NCI-H1417 treated with DMSO at 0.1 percent for 48 hours (cell line): ENCODE results near the gene SLC7A1.

Experiments used
- DNase-seq: peaks from one replicate; lab custom pipeline; 2025; lab: John Stamatoyannopoulos, UW

SLC7A1 gene

GRCh38 chr13:29510651-29511084, 84.8 kb downstream of the SLC7A1 start:
- DNase-seq: no peak

- no peak for DNase-seq
Measured at GRCh38 chr13:29509999-29510589, 85.4 kb downstream of the SLC7A1 start.

GRCh38 chr13:29508876-29509252, 86.6 kb downstream of the SLC7A1 start:
- no peak for DNase-seq

DNA sequence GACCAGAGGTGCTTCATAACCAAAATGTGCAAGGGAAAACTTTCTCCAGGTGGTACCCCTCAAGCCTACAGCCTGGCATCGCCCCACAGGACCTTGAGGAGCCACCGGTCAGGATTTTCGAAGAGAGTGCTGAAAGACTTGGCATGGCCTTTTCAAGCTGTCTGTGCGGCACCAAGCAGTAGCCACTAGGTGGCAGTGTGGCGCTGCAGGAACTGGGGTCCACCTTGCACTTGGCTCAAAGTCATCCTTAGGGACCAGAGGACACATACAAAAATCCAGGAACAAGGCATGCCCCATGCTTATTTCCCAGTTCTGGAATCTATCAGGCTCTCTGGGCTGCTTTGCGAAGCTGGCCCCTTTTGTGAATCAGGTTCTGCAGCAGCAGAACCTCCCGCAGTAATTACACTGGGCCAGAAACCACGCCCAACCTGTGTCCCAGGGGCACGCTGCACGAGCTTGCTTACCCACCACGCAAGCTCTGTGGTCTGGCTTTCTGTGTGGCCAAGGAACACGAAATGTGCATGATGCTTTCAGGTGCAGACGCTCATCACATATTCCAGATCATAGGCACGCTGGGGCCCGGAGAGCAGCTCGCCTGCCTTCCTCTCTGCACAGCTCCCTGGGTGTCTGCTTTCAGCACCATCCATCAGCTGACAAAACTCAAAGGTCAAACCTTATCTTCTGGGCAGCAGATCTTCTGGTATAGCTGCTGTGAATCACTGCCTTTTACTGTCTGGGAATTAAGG, 87.2 kb downstream of the SLC7A1 start:
- no peak for DNase-seq

DNA sequence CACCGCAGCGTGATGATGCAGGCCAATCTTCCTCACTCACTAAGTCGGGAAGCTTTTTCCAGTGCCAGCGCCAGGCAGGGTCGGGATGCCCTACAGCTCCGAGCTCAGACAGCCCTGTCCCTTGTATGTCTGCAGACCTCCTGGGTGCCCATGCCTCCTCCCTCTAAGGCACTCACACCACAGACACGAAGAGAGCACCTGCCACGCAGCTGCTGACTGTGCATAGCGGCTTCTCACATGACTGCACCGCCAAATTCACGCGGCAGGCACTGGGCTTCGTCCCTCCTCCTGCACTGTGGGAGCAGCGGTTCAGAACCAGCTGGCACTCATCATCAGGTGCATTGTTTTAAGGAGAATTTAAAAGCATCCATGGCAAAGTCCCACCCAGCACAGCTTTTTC, 88.1 kb downstream of the SLC7A1 start:
- no peak for DNase-seq

GRCh38 chr13:29505950-29506349, 89.5 kb downstream of the SLC7A1 start:
- no peak for DNase-seq

- DNase-seq: no peak
Measured at GRCh38 chr13:29505511-29505910, 90.0 kb downstream of the SLC7A1 start.

- no peak for DNase-seq
Measured at GRCh38 chr13:29504691-29505090, 90.8 kb downstream of the SLC7A1 start.

DNA sequence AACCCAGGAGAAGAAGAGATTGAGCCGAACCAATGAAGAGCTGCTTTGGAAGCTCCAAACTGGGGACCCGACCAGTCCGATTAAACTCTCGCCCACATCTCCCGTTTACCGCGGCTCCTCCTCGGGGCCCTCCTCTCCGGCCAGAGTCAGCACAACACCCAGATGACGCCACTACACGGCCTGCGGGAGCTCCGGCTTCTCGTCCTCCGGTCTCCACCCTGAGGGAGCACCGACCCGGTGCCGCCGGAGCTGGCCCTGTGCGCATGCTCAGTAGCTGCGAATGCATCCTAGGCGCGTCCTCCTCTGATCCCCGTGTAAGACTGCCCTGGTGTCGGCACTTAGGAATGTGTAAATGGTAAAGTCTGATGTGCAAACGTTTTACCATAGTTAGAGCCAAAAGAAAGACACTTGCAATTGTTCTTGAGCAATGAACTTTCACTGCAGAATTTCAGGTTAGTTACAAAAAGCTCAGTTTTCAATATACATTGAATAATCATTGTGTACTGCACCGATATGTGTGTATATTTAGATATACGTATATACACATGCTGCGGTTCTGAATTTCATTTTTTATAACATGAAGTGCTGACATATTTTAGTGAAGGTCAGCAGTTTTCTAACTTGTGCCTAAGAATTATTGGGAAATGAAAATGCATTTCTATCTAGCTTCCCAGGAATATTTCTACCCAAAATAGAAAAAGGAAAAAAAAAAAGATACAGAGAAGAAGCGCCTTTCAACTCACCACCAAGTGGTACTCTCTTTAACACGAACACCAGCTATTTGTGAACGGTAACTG, 92.2 kb downstream of the SLC7A1 start:
- DNase-seq: no peak

DNA sequence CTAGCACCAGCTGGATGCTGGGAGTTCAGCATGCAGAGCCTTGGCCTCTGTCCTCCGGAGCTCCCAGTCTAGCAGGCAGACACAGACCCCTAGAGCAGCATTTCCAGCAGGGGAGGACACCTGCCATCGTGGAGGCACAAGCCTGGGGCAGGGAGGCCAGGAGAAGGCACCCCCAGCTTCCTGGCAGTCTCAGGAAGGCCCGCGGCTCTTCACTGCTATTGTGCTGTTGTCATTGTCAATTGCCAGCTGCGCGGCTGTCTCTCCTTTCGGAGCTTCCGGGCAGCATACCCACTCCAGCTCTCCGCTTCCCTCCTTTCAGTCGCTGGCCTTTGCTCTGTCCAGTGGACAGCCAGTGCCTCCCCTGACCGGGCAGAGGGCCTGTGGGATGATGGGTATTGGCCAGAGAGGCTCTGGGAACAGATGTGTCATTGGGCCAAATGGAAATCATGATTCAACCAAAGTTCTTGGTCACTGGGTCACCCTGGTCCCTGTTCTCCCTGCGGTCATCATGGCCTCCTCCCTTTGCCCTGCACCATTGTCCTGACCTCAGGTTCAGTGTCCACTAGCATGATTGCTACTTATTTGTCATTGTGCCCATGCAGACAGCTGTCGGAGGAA, 93.0 kb downstream of the SLC7A1 start:
- no peak for DNase-seq

DNA sequence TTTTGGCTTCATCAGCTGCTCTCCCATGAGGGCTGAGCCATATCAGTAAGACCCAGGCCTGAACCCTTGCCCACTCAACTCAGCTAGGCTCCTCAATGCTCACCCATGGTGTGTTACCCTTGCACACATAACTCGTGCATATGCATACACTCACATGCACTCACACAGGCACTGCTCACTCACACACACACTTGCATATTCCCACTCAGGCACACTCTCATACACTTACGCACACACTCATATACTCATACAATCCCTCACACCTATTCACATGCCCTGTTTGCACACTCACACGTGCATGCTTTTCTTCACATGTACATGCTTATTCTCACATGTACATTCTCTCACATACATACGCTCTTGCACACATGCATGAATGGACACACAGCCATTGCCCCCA, 93.8 kb downstream of the SLC7A1 start:
- no peak for DNase-seq

GRCh38 chr13:29500386-29500785, 95.1 kb downstream of the SLC7A1 start:
- no peak for DNase-seq

DNA sequence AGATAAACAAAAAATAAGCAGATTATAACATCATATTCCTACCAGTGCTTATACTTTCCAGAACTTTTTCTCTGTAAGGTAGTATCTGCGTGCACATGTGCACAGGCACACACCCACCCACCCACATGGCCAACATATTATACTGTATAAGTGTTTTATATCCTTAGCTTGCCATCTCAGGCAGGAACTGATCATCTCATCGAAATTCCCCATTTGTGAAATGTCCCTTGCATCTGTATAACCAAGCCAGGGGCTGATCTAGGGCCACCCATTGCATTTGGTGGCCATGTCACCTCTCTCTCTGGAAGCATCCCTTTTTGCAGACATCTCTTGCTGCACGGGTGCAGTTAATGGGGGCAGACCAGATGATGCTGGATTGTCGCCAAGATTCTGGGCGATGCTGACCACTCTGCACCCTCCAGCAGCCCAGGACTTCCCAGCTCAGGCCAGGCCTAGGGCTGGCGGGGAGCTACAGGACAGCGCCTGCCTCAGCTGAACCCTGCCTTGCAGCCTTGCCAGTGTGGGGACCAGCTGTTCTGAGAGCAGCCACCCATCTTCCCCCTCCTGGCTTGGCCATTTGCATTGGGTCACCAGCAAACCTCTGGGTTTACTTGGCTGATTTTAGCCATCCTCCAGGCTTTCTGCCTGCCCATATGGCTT, 95.9 kb downstream of the SLC7A1 start:
- DNase-seq: no peak

- no peak for DNase-seq
Measured at GRCh38 chr13:29498426-29499040, 97.0 kb downstream of the SLC7A1 start.

- DNase-seq: no peak
Measured at GRCh38 chr13:29497137-29497654, 98.3 kb downstream of the SLC7A1 start.

DNA sequence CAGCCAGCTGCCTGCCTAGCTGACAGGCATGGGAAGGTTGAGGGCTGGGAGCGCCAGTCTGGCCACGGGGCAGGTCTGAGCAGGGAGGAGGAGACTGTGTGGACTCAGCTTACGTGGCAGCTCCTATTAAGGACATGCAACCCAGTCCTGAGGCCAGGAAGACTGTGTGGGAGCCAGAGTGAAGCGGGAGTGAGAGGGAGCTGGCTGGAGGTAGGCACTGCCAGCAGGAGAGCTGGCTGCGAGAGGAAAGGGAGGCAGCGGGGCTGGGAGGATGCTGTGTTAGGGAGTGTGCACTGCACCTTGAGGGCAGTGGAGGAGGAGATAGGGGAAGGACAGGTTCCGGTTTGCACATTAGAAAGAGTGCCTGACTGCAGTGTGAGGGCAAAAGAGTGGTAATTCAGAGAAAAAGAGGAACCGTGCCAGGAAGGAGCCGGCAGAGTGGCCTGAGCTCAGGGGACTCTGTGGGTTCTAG, 99.2 kb downstream of the SLC7A1 start:
- DNase-seq: no peak

DNA sequence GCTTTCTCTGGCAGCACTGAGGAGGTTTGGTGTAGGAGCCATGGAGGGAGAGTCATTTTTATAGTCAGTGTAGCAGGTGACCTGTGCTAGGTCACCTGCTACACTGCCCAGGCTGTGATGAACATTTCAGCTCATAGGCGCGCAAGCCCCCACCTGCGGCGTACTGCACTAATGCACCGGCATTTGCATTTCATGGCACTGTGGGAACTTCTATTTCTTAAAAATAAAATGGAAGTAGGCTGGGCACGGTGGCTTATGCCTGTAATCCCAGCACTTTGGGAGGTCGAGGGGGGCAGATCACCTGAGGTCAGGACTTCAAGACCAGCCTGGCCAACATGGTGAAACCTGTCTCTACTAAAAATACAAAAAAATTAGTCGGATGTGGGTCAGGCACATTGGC, 101.0 kb downstream of the SLC7A1 start:
- no peak for DNase-seq

- DNase-seq: no peak
Measured at GRCh38 chr13:29493796-29494195, 101.7 kb downstream of the SLC7A1 start.

- DNase-seq: no peak
Measured at GRCh38 chr13:29491248-29491647, 104.2 kb downstream of the SLC7A1 start.

DNA sequence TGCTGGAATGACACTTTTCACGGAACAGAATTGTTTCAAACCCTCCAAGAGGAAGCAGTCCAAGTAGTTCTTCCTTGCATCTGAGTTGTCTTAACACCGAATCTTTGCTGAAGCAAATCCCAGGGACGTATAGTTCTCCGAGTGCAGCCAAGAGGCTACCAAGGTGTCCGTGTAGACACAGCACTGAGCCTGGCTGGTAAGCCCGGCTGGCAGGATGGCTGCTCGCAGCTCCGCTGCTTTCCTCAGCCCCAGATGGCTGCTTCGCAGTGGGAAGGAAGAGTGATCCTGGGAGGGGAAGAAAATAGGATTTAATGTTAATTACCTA, 105.0 kb downstream of the SLC7A1 start:
- DNase-seq: no peak
